HL-60 (cell line): Measurements from ENCODE around the gene OR10A3.

Experiments used
- DNase-seq, 2 experiments: peaks; one replicate each; pipeline ENCODE4 v3.0.0-alpha.2; 2010 to 2020; ENCODE audit warnings: low read depth in 1 of 2, low spot score in 1 of 2
- H3K27ac ChIP-seq: fragments of 250-450 bp; sonication (Bioruptor Pico); replicated peaks from 2 replicates; pipeline ENCODE4 v1.5.1; 2020; ENCODE audit warnings: mild to moderate bottlenecking, moderate library complexity
- H3K27me3 ChIP-seq: fragments of 250-450 bp; sonication (Bioruptor Pico); 2 replicates; pipeline ENCODE4 v1.5.1; 2021; ENCODE audit warnings: mild to moderate bottlenecking, moderate library complexity; ENCODE audit not compliant: insufficient read depth, poor library complexity, severe bottlenecking
- H3K4me3 ChIP-seq: replicated peaks from 2 replicates; pipeline ENCODE4 v1.5.1; 2011; ENCODE audit warnings: mild to moderate bottlenecking, control low read depth, low read length; ENCODE audit not compliant: insufficient read depth
- CTCF ChIP-seq: IDR thresholded peaks from one replicate; pipeline ENCODE4 v1.5.1; 2011; ENCODE audit warnings: low read length, control low read depth, inconsistent platforms; ENCODE audit not compliant: insufficient read depth
- GABPA ChIP-seq: IDR thresholded peaks from 2 replicates; pipeline ENCODE4 v1.6.1; 2012; ENCODE audit warnings: low read depth
- POLR2AphosphoS5 ChIP-seq: IDR thresholded peaks from 2 replicates; pipeline ENCODE4 v1.6.1; 2012; ENCODE audit warnings: low read depth
- REST ChIP-seq: IDR thresholded peaks from 2 replicates; pipeline ENCODE4 v1.6.1; 2012; ENCODE audit warnings: low read depth; ENCODE audit not compliant: insufficient replicate concordance
- SPI1 ChIP-seq: IDR thresholded peaks from 2 replicates; pipeline ENCODE4 v1.6.1; 2012; ENCODE audit warnings: low read depth, mild to moderate bottlenecking, borderline replicate concordance

OR10A3 gene

GRCh38 chr11:7918141-7918540 lies 23.4 kb downstream of the OR10A3 start:
- no peak for DNase-seq
- no peak for TF ChIP-seq SPI1
- TF ChIP-seq POLR2AphosphoS5 = no peak
- no peak for TF ChIP-seq GABPA
- TF ChIP-seq REST = no peak
- no peak for TF ChIP-seq CTCF
- H3K27ac ChIP-seq = no peak overlapping the region
- H3K4me3 ChIP-seq = no peak overlapping the region
- H3K27me3 ChIP-seq = no peaks in the 10 kb centered on the region

- DNase-seq = no peak
- H3K4me3 ChIP-seq = no peak overlapping the region
- no peak overlapping the region for H3K27ac ChIP-seq
- peaks cover 2% of the 10 kb centered on the region for H3K27me3 ChIP-seq
- TF ChIP-seq CTCF = no peak
- TF ChIP-seq SPI1 = no peak
- no peak for TF ChIP-seq GABPA
- TF ChIP-seq REST = no peak
- TF ChIP-seq POLR2AphosphoS5 = no peak
Observed at GRCh38 chr11:7911011-7911410, 30.5 kb downstream of the OR10A3 start.

GRCh38 chr11:7910286-7910788 lies 31.2 kb downstream of the OR10A3 start:
- Histone ChIP-seq H3K27ac (no peak overlapping the region), H3K4me3 (no peak overlapping the region), H3K27me3 (peaks cover 2% of the 10 kb centered on the region)
- no peak for DNase-seq
- TF ChIP-seq CTCF (no peak), SPI1 (no peak), POLR2AphosphoS5 (no peak), GABPA (no peak), REST (no peak)
